ENCODE results near the gene MYZAP.

DNA sequence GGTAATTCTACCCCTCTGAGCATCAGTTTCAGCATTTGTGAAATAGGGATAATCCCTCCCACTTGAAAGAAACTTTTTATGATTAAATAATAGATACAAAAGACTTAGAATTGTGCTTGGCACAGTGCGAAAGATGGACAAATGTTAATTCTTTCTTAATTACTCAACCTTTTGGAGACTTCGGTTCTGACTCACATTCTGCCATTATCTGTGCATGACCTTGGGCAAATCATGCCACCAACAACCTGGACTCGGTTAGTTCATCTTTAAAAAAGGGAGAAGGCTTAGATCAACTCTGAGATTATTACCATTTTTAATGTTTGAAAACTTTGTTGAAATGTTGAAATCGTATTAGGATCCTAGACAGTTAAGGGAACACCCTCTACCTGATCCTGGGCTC lies 74.2 kb downstream of the MYZAP start:
- TF ChIP-seq, protein P1, sequence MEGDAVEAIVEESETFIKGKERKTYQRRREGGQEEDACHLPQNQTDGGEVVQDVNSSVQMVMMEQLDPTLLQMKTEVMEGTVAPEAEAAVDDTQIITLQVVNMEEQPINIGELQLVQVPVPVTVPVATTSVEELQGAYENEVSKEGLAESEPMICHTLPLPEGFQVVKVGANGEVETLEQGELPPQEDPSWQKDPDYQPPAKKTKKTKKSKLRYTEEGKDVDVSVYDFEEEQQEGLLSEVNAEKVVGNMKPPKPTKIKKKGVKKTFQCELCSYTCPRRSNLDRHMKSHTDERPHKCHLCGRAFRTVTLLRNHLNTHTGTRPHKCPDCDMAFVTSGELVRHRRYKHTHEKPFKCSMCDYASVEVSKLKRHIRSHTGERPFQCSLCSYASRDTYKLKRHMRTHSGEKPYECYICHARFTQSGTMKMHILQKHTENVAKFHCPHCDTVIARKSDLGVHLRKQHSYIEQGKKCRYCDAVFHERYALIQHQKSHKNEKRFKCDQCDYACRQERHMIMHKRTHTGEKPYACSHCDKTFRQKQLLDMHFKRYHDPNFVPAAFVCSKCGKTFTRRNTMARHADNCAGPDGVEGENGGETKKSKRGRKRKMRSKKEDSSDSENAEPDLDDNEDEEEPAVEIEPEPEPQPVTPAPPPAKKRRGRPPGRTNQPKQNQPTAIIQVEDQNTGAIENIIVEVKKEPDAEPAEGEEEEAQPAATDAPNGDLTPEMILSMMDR (IDR thresholded peaks at IDR 0.05): no peak
- no peak for TF ChIP-seq ZFX (IDR thresholded peaks at IDR 0.05; ENCODE audit: borderline replicate concordance)

All from 22Rv1 (cell line).